DND-41 (cell line): ENCODE data around the gene PLCB4.

Experiments
- CTCF ChIP-seq: IDR thresholded peaks from 2 replicates; pipeline ENCODE4 v1.5.1; 2012; ENCODE audit warnings: borderline replicate concordance, low read length, moderate library complexity, mild to moderate bottlenecking; ENCODE audit not compliant: poor library complexity, severe bottlenecking; ENCODE audit errors: extremely low read depth
- EZH2 ChIP-seq: IDR thresholded peaks from 3 replicates; pipeline ENCODE4 v1.6.1; 2012; ENCODE audit warnings: borderline replicate concordance, low read depth, mild to moderate bottlenecking, moderate library complexity, low read length, inconsistent platforms; ENCODE audit not compliant: severe bottlenecking

GRCh38 chr20:9480066-9480465 lies 411.2 kb downstream of the PLCB4 start:
- TF ChIP-seq CTCF (no peak), EZH2 (no peak)
